Activated B cell treated with CpG ODN at 0.5 μM for 24 hours (primary cell): ENCODE measurements around the gene SMARCC1. TPM values are rescaled to one million over a fixed set of nuclear protein-coding genes. Genes with fewer than 3 reads are reported as not detected.

ENCODE experiments used
- ATAC-seq: fragments of 200-7000 bp; cut with Tn5 transposase; one replicate; pipeline ENCODE4 v1.10.0; 2021; ENCODE audit warnings: low read depth, mild to moderate bottlenecking, moderate library complexity
- CTCF ChIA-PET: fragments of 350-600 bp; sonication (Branson Sonifier 250); formaldehyde crosslinking; loops from one replicate; lab custom pipeline; 2021; ENCODE audit warnings: antibody characterized with exemption; lab: Charles Lee
- POLR2A ChIA-PET: fragments of 350-600 bp; sonication (Branson Sonifier 250); formaldehyde crosslinking; loops from one replicate; lab custom pipeline; 2021; ENCODE audit warnings: antibody characterized with exemption; lab: Charles Lee
- DNase-seq: peaks from one replicate; pipeline ENCODE4 v3.0.0; 2022
- H3K27ac Mint-ChIP-seq: one replicate; pipeline ENCODE4 v1.8.0; 2020; ENCODE audit warnings: mixed read lengths
- H3K27me3 Mint-ChIP-seq: one replicate; pipeline ENCODE4 v1.8.0; 2021; ENCODE audit warnings: mixed read lengths
- H3K36me3 Mint-ChIP-seq: one replicate; pipeline ENCODE4 v1.8.0; 2021; ENCODE audit warnings: low read depth, mixed read lengths
- H3K4me1 Mint-ChIP-seq: one replicate; pipeline ENCODE4 v1.8.0; 2021; ENCODE audit warnings: mixed read lengths
- H3K4me3 Mint-ChIP-seq: one replicate; pipeline ENCODE4 v1.8.0; 2020; ENCODE audit warnings: mild to moderate bottlenecking, mixed read lengths
- H3K9me3 Mint-ChIP-seq: one replicate; pipeline ENCODE4 v1.8.0; 2020; ENCODE audit warnings: mixed read lengths
- CTCF ChIP-seq: fragments of 200-600 bp; IDR thresholded peaks from one replicate; pipeline ENCODE4 v1.8.0; 2022; ENCODE audit warnings: antibody characterized with exemption, mild to moderate bottlenecking
- intact Hi-C: fragments of 100-400 bp; cut with micrococcal nuclease; formaldehyde crosslinking; loops from one replicate; pipeline ENCODE4 v1.15.1; 2024
- total RNA-seq: library from RNA; stranded (reverse); gene quantifications from 2 replicates; pipeline ENCODE4 v1.2.3, GENCODE V29; 2022

The SMARCC1 gene
- total RNA-seq, 1 donor from 2014 or later: 136 TPM

- no peaks in the 10 kb centered on the region for H3K4me1 Mint-ChIP-seq
- ChIA-PET POLR2A (interaction anchor here (0.6 kb wide), 1 partner anchor 239 kb away, joined by 4 read pairs; no protein-coding TSS in a partner anchor), CTCF (no interaction called here)
- ATAC-seq (no peak), DNase-seq (no peak)
- no peaks in the 10 kb centered on the region for H3K9me3 Mint-ChIP-seq
- TF ChIP-seq CTCF: no peak
- no peak overlapping the region for H3K27ac Mint-ChIP-seq
- H3K27me3 Mint-ChIP-seq: peaks cover 2% of the 10 kb centered on the region
- no peaks in the 10 kb centered on the region for H3K36me3 Mint-ChIP-seq
- intact Hi-C loops: no loop called here
- H3K4me3 Mint-ChIP-seq: no peak overlapping the region
Observed at GRCh38 chr3:47567149-47567548, 214.5 kb downstream of the SMARCC1 start.

GRCh38 chr3:47566667-47567066, 215.0 kb downstream of the SMARCC1 start:
- TF ChIP-seq CTCF: no peak
- Mint-ChIP-seq H3K36me3 (no peaks in the 10 kb centered on the region), H3K27ac (no peak overlapping the region), H3K9me3 (no peaks in the 10 kb centered on the region), H3K27me3 (no peaks in the 10 kb centered on the region), H3K4me3 (no peak overlapping the region), H3K4me1 (no peaks in the 10 kb centered on the region)
- ATAC-seq (no peak), DNase-seq (no peak)
- CTCF ChIA-PET: no interaction called here
- POLR2A ChIA-PET: no interaction called here
- intact Hi-C loops: no loop called here

- H3K4me3 Mint-ChIP-seq: no peak overlapping the region
- CTCF ChIA-PET: no interaction called here
- DNase-seq: no peak
Observed at GRCh38 chr3:47565734-47566550, 215.8 kb downstream of the SMARCC1 start.

GRCh38 chr3:47556351-47556750, 225.3 kb downstream of the SMARCC1 start:
- H3K27ac Mint-ChIP-seq: no peak overlapping the region
- peaks cover 5% of the 10 kb centered on the region for H3K9me3 Mint-ChIP-seq
- H3K4me3 Mint-ChIP-seq: no peak overlapping the region
- H3K4me1 Mint-ChIP-seq: no peaks in the 10 kb centered on the region
- DNase-seq (no peak), ATAC-seq (no peak)
- intact Hi-C loops: no loop called here
- no peaks in the 10 kb centered on the region for H3K36me3 Mint-ChIP-seq
- no peak for TF ChIP-seq CTCF
- ChIA-PET POLR2A (no interaction called here), CTCF (interaction anchor here (0.6 kb wide), 1 partner anchor 511 kb away, joined by 3 read pairs; no protein-coding TSS in a partner anchor)
- H3K27me3 Mint-ChIP-seq: peaks cover 7% of the 10 kb centered on the region

More at GRCh38 chr3:47565734-47566550, 215.8 kb downstream of the SMARCC1 start:
- Mint-ChIP-seq H3K4me1 (no peaks in the 10 kb centered on the region), H3K27me3 (no peaks in the 10 kb centered on the region), H3K9me3 (no peaks in the 10 kb centered on the region), H3K27ac (no peak overlapping the region), H3K36me3 (no peaks in the 10 kb centered on the region)
- ATAC-seq: no peak
- POLR2A ChIA-PET: no interaction called here
- TF ChIP-seq CTCF: no peak
- intact Hi-C loops: no loop called here

GRCh38 chr3:47554335-47554734, 227.4 kb downstream of the SMARCC1 start:
- Mint-ChIP-seq H3K9me3 (peaks cover 5% of the 10 kb centered on the region), H3K36me3 (no peaks in the 10 kb centered on the region), H3K4me1 (no peaks in the 10 kb centered on the region), H3K27me3 (peaks cover 8% of the 10 kb centered on the region), H3K27ac (no peak overlapping the region), H3K4me3 (no peak overlapping the region)
- ChIA-PET POLR2A (no interaction called here), CTCF (no interaction called here)
- DNase-seq (no peak), ATAC-seq (no peak)
- TF ChIP-seq CTCF: no peak
- intact Hi-C loops: no loop called here
